NCI-H69 (cell line): ENCODE measurements around the gene ARHGAP29.
A peak's percentile ranks its signal among the peaks of the same experiment; 100 is the strongest.

ENCODE experiments used
- DNase-seq: peaks from one replicate; lab custom pipeline; 2025; lab: John Stamatoyannopoulos, UW

ARHGAP29 gene, protein sequence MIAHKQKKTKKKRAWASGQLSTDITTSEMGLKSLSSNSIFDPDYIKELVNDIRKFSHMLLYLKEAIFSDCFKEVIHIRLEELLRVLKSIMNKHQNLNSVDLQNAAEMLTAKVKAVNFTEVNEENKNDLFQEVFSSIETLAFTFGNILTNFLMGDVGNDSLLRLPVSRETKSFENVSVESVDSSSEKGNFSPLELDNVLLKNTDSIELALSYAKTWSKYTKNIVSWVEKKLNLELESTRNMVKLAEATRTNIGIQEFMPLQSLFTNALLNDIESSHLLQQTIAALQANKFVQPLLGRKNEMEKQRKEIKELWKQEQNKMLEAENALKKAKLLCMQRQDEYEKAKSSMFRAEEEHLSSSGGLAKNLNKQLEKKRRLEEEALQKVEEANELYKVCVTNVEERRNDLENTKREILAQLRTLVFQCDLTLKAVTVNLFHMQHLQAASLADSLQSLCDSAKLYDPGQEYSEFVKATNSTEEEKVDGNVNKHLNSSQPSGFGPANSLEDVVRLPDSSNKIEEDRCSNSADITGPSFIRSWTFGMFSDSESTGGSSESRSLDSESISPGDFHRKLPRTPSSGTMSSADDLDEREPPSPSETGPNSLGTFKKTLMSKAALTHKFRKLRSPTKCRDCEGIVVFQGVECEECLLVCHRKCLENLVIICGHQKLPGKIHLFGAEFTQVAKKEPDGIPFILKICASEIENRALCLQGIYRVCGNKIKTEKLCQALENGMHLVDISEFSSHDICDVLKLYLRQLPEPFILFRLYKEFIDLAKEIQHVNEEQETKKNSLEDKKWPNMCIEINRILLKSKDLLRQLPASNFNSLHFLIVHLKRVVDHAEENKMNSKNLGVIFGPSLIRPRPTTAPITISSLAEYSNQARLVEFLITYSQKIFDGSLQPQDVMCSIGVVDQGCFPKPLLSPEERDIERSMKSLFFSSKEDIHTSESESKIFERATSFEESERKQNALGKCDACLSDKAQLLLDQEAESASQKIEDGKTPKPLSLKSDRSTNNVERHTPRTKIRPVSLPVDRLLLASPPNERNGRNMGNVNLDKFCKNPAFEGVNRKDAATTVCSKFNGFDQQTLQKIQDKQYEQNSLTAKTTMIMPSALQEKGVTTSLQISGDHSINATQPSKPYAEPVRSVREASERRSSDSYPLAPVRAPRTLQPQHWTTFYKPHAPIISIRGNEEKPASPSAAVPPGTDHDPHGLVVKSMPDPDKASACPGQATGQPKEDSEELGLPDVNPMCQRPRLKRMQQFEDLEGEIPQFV

GRCh38 chr1:94237291-94238226 is at the start of gene ARHGAP29:
Gene ARHGAP29 (minus strand): TSS chr1:94237584. CDS start chr1:94231611, 5,973 bp downstream.
- DNase-seq = peak; percentile 90

- DNase-seq = no peak
These were observed 49.6 kb upstream of the ARHGAP29 start for GRCh38 chr1:94286864-94287437.

GRCh38 chr1:94285031-94285654 is 47.8 kb upstream of the ARHGAP29 start:
- peak; percentile 11 for DNase-seq

- DNase-seq = no peak
These were observed 47.1 kb upstream of the ARHGAP29 start for GRCh38 chr1:94284476-94284875.

GRCh38 chr1:94283462-94283861 is 46.1 kb upstream of the ARHGAP29 start:
- DNase-seq = no peak

DNA sequence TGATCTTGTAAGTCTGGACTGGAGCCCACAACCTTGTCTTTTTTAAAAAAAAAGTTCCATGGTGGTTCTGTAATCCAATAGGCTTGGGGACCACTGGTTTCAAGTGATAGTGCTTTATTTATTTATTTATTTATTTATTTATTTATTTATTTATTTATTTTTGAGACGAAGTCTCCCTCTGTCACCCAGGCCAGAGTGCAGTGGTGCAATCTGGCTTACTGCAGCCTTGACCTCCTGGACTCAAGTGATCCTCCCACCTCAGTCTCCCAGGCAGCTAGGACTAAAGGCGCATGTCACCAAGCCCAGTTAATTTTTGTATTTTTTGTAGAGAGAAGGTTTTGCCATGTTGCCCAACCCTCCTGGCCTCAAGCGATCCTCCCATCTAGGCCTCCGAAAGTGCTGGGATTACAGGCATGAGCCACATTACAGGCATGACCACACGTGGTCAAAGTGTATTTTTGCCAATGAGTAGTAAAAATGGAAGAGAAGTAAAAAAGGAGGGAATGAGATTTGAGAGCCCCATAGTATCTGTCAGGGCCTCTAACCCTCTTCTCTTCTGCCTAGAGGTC is 44.8 kb upstream of the ARHGAP29 start:
- no peak for DNase-seq

GRCh38 chr1:94281361-94282142 is 44.2 kb upstream of the ARHGAP29 start:
- DNase-seq = no peak

DNA sequence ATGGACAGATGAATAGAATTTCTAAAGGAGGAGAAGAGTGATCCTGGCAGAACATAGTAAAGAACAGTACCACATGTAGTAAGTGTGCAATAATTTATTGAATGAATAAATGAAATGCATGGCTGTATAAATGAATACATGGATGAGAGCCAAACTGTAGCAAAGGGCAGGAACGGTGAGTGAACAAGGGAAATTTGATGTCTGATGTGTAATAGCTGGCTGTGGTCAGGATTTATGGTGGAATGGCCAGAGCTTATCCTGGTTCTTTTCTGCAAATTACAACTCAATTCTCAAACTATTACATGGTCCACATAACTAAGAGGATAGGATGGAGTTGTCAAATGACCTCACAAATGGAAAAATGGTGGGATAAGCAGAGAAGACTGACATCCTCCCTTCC is 43.2 kb upstream of the ARHGAP29 start:
- DNase-seq = no peak

DNA sequence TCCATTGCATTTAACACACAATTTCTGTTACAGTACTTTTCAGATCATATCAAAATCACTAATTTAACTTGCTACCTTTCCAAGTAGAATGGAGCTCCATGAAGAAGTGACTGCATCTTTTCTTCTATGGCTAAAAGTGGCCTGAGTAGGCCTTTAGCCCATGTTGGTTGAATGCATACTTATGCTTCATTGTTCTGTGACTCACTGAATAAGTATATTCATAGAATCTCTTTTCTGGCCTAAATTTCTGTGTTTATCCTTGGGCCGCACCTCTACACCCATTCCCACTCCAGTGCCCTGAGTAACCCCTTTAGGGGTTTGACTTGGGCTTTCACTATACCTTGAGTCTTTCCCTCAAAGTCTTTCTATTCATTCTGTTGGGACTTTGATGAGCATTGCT is 42.1 kb upstream of the ARHGAP29 start:
- no peak for DNase-seq

DNA sequence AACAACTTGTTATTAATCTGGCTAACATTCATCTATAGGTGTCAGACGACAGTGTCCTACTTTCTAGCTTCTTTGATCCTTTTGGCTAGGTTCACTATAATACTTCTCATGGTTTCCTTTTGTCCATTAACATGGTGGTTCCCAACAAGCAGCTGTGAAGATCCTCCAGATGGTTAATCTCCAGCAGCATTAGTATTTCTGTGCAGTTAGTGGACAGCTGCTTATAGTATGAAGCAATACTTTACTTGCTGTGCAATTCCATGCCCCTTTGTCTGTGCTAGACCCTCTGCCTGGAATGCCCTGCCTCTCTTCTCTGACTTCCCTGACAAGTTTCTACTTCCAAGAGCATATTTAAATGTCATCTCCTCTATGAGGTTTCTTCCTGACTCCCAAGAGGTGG is 41.7 kb upstream of the ARHGAP29 start:
- no peak for DNase-seq

GRCh38 chr1:94276988-94277434 is 39.6 kb upstream of the ARHGAP29 start:
- DNase-seq = no peak

DNA sequence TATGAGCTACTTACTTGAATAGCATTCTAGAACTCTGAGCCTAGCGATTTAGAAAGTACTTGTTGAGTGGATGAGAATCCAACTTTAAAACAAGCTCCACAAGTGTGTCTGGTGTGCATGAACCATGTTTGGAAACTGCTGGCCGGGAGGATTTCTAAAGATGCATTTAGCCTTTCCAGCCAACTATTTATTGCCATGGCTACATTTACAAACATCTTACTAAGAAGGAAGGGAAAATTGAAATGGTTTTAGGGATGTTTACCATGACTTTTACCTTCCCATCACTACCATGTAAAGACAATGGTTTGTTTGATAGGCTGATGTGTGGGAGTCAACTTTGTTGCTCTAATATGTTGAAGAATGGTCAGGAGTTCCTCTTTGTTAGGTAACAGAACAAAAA is 37.7 kb upstream of the ARHGAP29 start:
- no peak for DNase-seq

GRCh38 chr1:94274561-94274960 is 37.2 kb upstream of the ARHGAP29 start:
- no peak for DNase-seq

DNA sequence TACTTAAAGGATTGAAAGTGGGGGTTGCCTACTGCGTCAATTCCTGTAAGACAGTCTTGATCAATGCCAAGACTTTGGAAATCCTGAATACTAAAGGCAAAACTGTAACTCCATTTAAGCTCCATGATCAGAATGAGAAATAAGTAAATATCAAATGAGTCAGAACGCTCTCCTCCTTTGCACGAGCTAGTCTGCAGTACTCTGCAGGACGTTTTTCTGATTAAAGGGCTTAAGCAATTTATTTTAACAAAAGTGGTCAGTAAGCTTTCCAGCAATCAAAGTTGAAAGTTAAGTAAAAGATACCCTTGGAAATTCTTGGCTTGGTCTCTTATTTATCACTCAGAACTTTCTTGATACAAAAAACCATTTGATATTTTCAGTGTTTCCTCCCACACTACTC is 35.7 kb upstream of the ARHGAP29 start:
- DNase-seq = no peak

DNA sequence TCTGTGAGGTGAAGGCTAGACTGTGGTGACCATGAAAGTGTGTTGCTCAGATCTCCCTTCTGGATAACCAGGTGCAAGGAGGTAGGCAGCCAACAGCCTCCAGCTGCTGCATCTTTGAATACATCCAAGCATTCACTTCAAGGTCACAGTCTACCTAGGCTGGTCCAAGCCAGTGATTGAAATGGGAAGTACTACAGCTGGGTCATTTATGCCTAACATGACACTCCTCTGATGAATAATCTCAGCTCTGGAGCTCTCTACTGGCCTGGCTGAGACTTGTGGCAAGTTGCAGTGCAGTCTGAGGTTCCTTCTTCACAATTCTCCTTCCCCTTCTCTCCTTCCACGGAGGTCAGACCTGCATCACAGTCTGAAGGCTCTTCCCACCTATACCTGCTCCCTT is 35.0 kb upstream of the ARHGAP29 start:
- no peak for DNase-seq

- no peak for DNase-seq
These were observed 34.0 kb upstream of the ARHGAP29 start for GRCh38 chr1:94271373-94271772.

GRCh38 chr1:94270801-94271203 is 33.4 kb upstream of the ARHGAP29 start:
- DNase-seq = no peak

DNA sequence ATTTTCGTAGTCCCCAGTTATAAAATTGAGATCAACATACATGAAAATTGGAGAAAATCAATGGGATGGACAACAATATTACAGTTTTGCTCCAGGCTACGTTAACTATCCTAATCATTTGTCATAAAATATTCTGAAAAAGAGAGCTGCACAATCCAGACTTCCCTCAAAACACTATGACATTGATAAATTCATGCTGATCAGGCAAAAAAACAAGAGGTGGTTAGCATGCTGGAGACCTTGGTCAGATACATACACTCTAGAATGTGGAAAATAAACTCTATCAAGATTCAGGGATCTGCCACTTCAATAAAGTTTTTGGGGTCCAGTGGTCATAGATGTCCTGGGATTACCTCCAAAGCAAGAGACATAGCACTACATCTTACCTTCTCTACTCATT is 32.5 kb upstream of the ARHGAP29 start:
- no peak for DNase-seq

DNA sequence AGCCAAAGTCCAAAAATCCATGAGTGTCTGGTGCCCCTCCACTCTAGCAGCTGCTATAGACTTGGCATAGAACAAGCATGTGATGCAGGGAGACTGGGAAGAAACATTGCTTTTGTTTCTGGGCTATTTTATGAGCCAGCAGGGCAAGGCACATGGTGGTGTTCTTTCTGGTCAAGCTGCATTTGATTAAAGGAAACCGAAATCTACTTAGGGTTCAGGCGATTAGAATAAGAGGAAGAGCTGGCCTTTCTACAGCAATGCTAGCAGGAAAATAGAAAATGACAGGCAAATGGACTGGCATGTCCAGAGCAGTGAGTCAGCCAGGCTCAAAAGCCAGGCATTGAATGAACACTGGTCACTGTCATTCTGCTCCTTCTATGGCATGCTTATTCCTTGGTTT is 28.5 kb upstream of the ARHGAP29 start:
- DNase-seq = no peak
